Right cardiac atrium (tissue), 5 donors: ENCODE results near the gene NCOA6. TPM values are rescaled to one million over a fixed set of nuclear protein-coding genes. Genes with fewer than 3 reads are reported as not detected.
A peak's percentile ranks its signal among the peaks of the same experiment; 100 is the strongest.

Experiments used
- ATAC-seq, 2 donors: fragments of 200-7000 bp; cut with Tn5 transposase; one replicate each; pipeline versions ENCODE4 v1.8.0 to v1.9.1; 2020; ENCODE audit warnings: moderate library complexity in 2 of 2, mild to moderate bottlenecking in 1 of 2
- DNase-seq, 3 donors: peaks; one replicate each; pipeline ENCODE4 v3.0.0-alpha.2; 2020
- H3K27ac ChIP-seq: one replicate; pipeline ENCODE4 v1.5.1; 2013; ENCODE audit warnings: mild to moderate bottlenecking, low read length, control low read depth, moderate library complexity
- H3K27me3 ChIP-seq: one replicate; pipeline ENCODE4 v1.6.1; 2013; ENCODE audit not compliant: control insufficient read depth, insufficient read depth
- H3K4me1 ChIP-seq: one replicate; pipeline ENCODE4 v1.6.1; 2013; ENCODE audit warnings: low read length; ENCODE audit not compliant: control insufficient read depth, insufficient read depth
- H3K4me3 ChIP-seq: one replicate; pipeline ENCODE4 v1.5.1; 2013; ENCODE audit warnings: low read length, control low read depth
- H3K9me3 ChIP-seq: one replicate; pipeline ENCODE4 v1.6.1; 2013; ENCODE audit warnings: low read length; ENCODE audit not compliant: control insufficient read depth
- WGBS: extraction: QIAGEN DNeasy Blood & Tissue Kit; methylation state at CpG from one replicate; pipeline ENCODE4 v1.1.7; 2013; 5-methylcytosine and 5-hydroxymethylcytosine counted together
- intact Hi-C, 4 donors: fragments of 100-400 bp; cut with DNase I; formaldehyde crosslinking; loops; one replicate each; pipeline versions ENCODE4 v1.11.0 to v1.14.0; 2022 to 2023
- long read RNA-seq, 4 donors: library from polyadenylated mRNA; unstranded; transcript quantifications; one replicate each; pipeline ENCODE4 v2.0.0, GENCODE V29; 2020 to 2021
- polyA plus RNA-seq: library from polyadenylated mRNA; stranded (reverse); fragments of 200-250 nt; gene quantifications from one replicate; pipeline ENCODE4 v1.2.3, GENCODE V29; 2013
- total RNA-seq, 4 donors: library from RNA; stranded (reverse); fragmentation: NEBNext Ultra II Directional; extraction: Animal tissue kit (Norgen Biotek cat#: 25700); gene quantifications; one replicate each; pipeline ENCODE4 v1.2.1, GENCODE V29; 2021
- donor health status: healthy with polysubstance abuse.
- donor health status: DM: no; HTN: yes; CAD: no.
- donor health status: DM: no; HTN: no; CAD: no.
- donor health status: DM: no; HTN: yes; CAD: no; lungs with severe emphysema.
- donor health status: DM: yes; HTN: yes; CAD: no.

NCOA6 gene
- total RNA-seq (10 to 100 TPM; 17.8 to 26.3 (median 19.6) TPM), polyA plus RNA-seq (26.5 TPM)
- long read RNA-seq, donor 1, partial matches to known transcripts, result 9 of 20 reads
- long read RNA-seq, donor 1, other reads (novel, unspliced or antisense), result 10 of 20 reads
- long read RNA-seq, donor 2, partial matches to known transcripts, result 5 of 6 reads
- long read RNA-seq, donor 2, other reads (novel, unspliced or antisense), result 1 of 6 reads
- long read RNA-seq, donor 3, partial matches to known transcripts, result 9 of 13 reads
- long read RNA-seq, donor 3, other reads (novel, unspliced or antisense), result 4 of 13 reads
- long read RNA-seq, donor 4, partial matches to known transcripts, result 3 of 5 reads
- long read RNA-seq, donor 4, other reads (novel, unspliced or antisense), result 2 of 5 reads

DNA sequence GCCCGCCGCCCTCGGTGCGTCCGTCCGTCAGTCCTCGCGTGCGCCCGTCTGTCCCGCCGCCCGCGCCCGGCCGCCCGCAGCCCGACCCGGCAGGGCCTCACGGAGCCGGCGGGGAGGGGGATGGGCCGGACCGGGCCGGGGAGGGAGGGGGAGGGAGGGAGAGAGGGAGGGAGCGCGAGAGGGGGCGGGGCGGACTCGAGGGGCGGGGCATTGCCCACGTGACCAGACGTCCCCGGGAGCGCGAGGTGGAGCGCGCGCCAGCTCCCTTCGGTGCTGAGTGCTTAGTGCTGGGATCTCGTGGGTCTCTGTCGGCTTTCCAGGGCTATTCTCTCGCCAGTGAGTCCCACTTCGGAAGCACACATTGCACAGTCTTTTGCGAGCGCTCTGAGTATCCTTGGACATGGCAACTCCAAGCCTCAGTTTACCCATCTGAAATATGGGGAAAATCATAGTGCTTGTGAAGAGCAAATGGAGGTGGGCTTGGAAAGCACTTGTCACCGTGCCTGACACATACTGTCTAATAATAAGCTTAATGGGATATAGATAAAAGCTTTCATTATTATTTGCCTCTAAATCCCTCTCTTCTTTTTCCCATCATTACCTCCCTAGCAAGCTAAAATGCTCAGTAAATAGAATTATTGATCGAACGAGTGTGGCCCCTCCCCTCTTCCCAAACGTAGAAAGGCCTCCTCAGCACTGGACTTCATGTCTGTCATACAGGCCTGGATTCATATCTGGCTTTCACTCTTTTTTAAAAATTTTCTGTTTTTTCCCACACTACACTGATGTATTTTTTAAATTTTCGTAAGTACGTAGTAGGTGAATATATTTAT, at the start of gene NCOA6:
TSS of gene NCOA6 (minus strand) at position 122 of the 833 bp plus-strand sequence. CDS start 43,296 bp downstream, outside the sequence.
- H3K9me3 ChIP-seq, result no peaks in the 10 kb centered on the region
- peak; percentile 90 to 96 (median 95) for DNase-seq
- intact Hi-C loops, result no loop called here
- peak within 1 kb of the TSS; percentile 98 for H3K4me3 ChIP-seq
- peak within 1 kb of the TSS; percentile 28 for H3K27ac ChIP-seq
- ATAC-seq, result peak; percentile 88 to 89
- peaks cover 9% of the 10 kb centered on the region for H3K4me1 ChIP-seq
- WGBS, result 8% methylated on average over 51 of the region's 52 CpGs
- H3K27me3 ChIP-seq, result no peaks in the 10 kb centered on the region

DNA sequence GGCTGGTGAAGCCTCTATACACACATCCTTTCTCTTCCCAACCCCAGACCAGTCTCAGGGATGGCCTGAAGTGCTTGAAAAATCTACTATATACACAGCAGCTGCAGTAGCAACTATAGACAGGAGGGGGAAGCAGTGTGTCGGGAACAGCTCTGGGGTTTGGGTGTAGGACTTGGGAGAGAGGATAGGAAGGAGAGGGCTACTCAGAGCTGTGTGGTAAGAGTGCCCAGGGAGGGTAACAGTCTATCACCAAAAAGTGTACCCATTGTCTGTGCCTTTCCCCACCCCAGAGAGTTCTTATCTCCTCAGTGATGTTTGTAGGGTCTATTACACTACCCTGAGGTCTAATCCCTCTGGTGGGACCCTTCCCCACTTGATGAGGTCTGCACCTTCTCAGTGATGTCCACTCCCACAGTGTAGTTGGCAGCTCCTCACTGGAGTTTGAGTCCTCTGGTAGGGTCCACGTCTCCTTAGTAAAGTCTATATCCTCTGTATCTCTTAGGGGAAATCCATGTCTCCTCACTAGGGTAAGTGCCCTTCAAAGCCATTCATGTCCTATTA, 48.7 kb upstream of the NCOA6 start:
- ATAC-seq (peak; percentile 57 to 60), DNase-seq (peak; percentile 69 to 88 (median 78))
- WGBS, result 21% methylated on average over 2 of the region's 2 CpGs
- H3K4me3 ChIP-seq, result no peak overlapping the region
- peaks cover 7% of the 10 kb centered on the region for H3K4me1 ChIP-seq
- no peaks in the 10 kb centered on the region for H3K27me3 ChIP-seq
- peak overlapping the region; percentile 49 for H3K27ac ChIP-seq
- no peaks in the 10 kb centered on the region for H3K9me3 ChIP-seq
- intact Hi-C loops, result loop anchor here in 3 of 4 donors (2.0 to 5.0 kb wide), 3 partner anchors 81 to 83 kb away; partner anchors contain the start of genes GSS (in 2 of the 3) and MYH7B (in 2 of the 3)

DNA sequence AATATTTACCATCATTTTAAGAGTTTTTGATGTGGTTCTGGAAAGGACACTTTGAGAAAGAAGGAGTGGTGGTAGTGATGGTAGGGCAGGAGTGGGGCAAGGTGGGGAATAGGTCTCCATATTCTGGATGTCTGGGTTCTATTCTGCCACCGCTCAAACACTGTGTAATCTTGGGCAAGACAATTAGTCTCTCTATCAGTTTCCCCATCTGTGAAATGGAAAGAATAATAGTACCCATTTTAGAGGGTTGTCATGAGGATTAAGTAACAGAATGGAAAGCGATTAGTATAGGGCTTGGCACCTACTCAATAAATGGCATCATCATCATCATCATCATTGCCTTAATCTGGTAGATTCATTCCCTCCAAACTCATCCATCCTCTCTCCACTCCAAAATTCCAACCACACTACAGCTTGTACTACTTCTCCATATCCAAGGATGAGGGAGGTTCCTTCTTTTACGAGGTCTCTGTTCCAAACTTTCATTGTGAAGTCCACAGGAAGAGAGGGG, 48.2 kb upstream of the NCOA6 start:
- Histone ChIP-seq H3K4me1 (peaks cover 7% of the 10 kb centered on the region), H3K9me3 (no peaks in the 10 kb centered on the region), H3K27me3 (no peaks in the 10 kb centered on the region), H3K4me3 (no peak overlapping the region), H3K27ac (no peak overlapping the region)
- 47% methylated on average over 3 of the region's 3 CpGs for WGBS
- DNase-seq, result no peak
- ATAC-seq, result no peak
- intact Hi-C loops, result loop anchor here (2.0 to 5.0 kb wide), 4 partner anchors 81 to 87 kb away; partner anchors contain the start of genes GSS (in 2 of the 4) and MYH7B (in 2 of the 4)

DNA sequence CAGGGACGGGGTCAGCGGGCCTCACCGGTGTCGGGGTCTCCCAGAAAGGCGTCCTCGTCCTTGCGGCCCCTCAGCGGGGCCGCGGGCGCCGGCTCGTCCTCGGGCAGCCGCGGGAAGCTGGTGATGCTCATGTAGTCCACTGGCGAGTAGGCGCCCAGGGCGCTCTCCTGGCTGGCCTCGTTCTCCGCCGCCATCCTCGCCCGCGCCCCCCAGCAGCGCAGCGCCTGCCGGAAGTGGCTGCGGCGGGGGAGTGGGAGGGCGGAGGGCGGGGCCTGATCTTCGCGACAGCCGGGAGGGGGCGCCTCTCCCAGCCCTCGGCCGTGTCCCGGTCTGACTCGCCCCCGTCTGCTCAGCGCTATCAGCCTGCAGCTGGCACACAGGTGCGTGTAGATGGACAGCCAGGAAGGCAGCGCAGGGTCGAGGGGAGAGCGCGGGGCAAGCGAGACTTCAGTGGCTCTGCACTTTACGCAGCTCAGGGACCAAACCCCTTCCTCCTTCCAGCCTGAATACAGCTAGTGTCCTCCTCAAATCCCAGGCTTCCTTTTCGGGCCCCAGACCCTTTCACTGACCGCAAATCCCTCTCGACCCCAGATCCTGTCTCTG, 47.3 kb upstream of the NCOA6 start, which contains the start of gene GGT7:
TSS of gene GGT7 (minus strand) at position 235 of the 603 bp plus-strand sequence. CDS start at position 194, 41 bp downstream.
- H3K4me3 ChIP-seq, result peak within 1 kb of the TSS; percentile 71
- H3K9me3 ChIP-seq, result no peaks in the 10 kb centered on the region
- peak; percentile 64 to 67 for ATAC-seq
- 1% methylated on average over 52 of the region's 52 CpGs for WGBS
- no peaks in the 10 kb centered on the region for H3K27me3 ChIP-seq
- peak; percentile 81 to 94 (median 93) for DNase-seq
- H3K4me1 ChIP-seq, result peaks cover 7% of the 10 kb centered on the region
- H3K27ac ChIP-seq, result peak within 1 kb of the TSS; percentile 38
- intact Hi-C loops, result loop anchor here in 2 of 4 donors (2.0 to 5.0 kb wide), 2 partner anchors 85 to 88 kb away; partner anchors contain the start of genes GSS (in 1 of the 2) and MYH7B (in 1 of the 2)

DNA sequence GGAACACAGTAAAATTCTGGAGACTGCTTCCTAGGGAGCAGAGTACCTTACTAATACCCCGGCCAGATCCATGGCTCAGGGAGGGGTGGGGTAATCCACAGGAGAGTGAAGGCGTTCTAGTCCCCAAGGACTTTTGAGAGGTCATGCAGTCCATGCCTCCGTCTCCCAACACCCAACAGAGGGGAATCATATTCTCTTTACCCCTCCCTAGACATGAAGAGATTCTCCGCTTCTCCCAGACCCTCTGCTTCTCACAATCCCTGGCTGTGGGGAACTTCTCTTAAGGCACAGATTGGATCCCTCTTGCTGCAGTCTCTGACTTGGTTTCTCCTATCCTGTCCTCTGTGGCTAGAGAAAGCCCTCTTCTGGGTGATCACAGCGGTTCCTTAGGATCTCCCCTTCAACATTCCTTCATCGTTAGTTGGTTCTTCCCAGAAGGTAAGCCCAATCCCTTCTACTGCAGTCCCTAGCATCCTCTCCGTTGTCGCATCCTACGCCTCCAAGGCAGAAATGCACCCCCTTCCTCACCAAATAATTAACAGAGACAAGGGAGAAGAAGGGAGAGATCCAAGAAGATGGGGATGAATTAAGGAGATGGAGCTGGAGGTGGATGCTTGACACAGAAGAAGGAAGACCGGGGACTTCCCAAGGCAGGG, 46.6 kb upstream of the NCOA6 start:
- Histone ChIP-seq H3K27ac (peak overlapping the region; percentile 38), H3K9me3 (no peaks in the 10 kb centered on the region), H3K4me1 (peaks cover 7% of the 10 kb centered on the region), H3K4me3 (peak overlapping the region; percentile 71), H3K27me3 (no peaks in the 10 kb centered on the region)
- ATAC-seq, result no peak
- no peak for DNase-seq
- WGBS, result 35% methylated on average over 10 of the region's 10 CpGs
- intact Hi-C loops, result loop anchor here in 2 of 4 donors (2.0 to 5.0 kb wide), 2 partner anchors 85 to 89 kb away; partner anchors contain the start of genes GSS (in 1 of the 2) and MYH7B (in 1 of the 2)

DNA sequence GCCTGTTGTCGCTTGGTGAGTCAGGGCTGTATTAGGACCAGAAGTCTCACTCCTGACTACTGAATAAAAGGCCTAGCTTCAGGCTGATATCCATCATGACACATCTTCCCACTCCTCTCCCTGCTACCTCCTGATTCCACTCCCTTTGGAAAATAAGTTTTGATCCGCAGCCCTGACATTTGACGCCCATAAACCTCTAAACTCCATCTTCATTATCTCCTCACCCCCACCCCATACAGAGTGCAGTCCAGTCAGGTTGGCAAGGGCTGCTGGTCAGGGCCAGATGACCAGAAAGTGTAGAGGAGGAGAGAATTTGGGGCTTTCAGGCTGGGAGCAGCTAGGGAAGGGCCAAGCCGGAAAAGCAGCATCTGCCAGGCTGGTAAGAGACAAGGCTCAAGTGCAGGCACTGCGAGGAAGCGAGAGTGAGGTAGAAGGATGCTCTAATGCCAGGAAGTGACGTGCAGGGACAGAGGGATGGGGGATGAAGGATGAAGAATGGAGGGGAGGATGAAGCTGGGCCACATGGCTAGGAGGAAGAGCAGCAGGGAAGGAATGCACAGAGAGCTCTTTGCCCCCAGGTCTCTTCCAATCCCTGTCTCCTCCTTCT, 46.0 kb upstream of the NCOA6 start:
- Histone ChIP-seq H3K9me3 (no peaks in the 10 kb centered on the region), H3K27me3 (no peaks in the 10 kb centered on the region), H3K4me3 (peak overlapping the region; percentile 71), H3K4me1 (peaks cover 7% of the 10 kb centered on the region), H3K27ac (no peak overlapping the region)
- 93% methylated on average over 7 of the region's 7 CpGs for WGBS
- intact Hi-C loops, result loop anchor here in 1 of 4 donors (5.0 kb wide), 1 partner anchor 86 kb away; the partner anchor contains the start of genes GSS and MYH7B
- ATAC-seq, result no peak
- DNase-seq, result no peak

DNA sequence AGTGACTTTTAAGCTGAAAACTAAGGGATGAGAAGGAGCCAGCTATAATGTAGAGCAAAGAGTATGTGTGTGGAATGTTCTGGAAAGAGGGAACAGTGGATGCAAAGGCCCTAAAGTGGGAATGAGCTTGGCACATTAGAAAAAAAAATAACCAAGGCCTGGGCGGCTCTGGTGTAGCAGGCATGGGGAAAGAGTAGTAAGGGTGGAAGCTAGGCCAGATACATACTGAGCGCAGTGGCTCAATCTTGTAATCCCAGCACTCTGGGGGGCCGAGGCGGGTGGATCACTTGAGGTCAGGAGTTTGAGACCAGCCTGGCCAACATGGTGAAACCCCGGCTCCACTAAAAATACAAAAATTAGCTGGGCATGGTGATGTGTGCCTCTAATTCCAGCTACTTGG, 38.8 kb upstream of the NCOA6 start:
- intact Hi-C loops, result no loop called here
- Histone ChIP-seq H3K4me3 (no peak overlapping the region), H3K9me3 (no peaks in the 10 kb centered on the region), H3K27me3 (no peaks in the 10 kb centered on the region), H3K4me1 (no peaks in the 10 kb centered on the region), H3K27ac (no peak overlapping the region)
- ATAC-seq (no peak), DNase-seq (no peak)
- WGBS, result 96% methylated on average over 5 of the region's 5 CpGs

DNA sequence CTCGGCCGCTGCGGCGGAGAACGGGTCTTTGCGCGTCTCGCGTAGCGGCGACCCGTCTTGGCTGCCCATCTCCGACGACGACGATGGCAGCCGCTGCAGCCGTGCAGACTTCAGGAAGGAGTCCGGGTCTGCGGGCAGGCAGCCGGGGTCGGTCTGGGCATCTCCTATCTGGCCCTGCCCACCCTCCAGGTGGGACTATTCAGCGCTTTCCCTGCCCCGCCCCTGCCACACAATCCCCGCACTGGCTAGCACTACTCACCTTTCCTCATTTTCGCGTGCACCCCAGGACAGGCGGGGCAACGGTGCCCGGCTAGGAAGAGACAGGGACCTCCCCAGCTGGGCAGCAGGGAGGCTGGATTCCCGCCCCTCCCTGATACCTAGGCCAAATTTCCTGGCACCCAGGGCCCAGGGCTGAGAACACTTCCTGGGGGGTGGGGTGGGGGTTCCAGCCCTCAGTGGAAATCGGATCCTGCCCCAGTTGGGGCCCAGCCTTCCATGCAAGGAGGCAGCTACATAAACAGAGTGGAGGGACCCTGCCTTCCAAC, 38.0 kb upstream of the NCOA6 start:
- H3K4me3 ChIP-seq, result no peak overlapping the region
- WGBS, result 67% methylated on average over 32 of the region's 32 CpGs
- ATAC-seq, result peak in 1 of 2 donors; percentile 27
- intact Hi-C loops, result no loop called here
- no peaks in the 10 kb centered on the region for H3K4me1 ChIP-seq
- H3K9me3 ChIP-seq, result no peaks in the 10 kb centered on the region
- DNase-seq, result no peak
- H3K27me3 ChIP-seq, result no peaks in the 10 kb centered on the region
- no peak overlapping the region for H3K27ac ChIP-seq

DNA sequence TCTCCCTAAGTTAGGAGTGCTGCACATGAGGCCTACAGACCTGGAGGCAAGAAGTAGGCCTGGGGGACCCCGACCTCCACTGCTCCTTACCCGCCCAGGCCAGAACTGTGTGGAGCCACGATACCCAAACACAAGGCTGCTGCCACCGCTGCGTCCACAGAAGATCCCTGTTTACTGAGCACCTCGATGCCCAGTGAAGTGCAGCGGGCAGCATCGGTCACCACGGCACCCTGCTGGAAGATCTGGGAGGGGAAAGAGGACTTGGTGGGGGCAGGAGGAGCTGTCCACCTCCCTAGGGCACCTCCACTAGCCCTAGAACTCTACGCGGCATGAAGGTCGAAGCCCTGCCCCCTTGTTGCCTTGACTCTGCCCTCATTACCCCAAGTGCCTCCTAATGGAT, 37.3 kb upstream of the NCOA6 start:
- DNase-seq (no peak), ATAC-seq (peak in 1 of 2 donors; percentile 8)
- no peaks in the 10 kb centered on the region for H3K9me3 ChIP-seq
- intact Hi-C loops, result no loop called here
- 91% methylated on average over 12 of the region's 12 CpGs for whole genome bisulfite sequencing
- no peak overlapping the region for H3K4me3 ChIP-seq
- H3K27ac ChIP-seq, result no peak overlapping the region
- H3K4me1 ChIP-seq, result no peaks in the 10 kb centered on the region
- no peaks in the 10 kb centered on the region for H3K27me3 ChIP-seq
